ENCODE results near the gene CD5L.

The CD5L gene

DNA sequence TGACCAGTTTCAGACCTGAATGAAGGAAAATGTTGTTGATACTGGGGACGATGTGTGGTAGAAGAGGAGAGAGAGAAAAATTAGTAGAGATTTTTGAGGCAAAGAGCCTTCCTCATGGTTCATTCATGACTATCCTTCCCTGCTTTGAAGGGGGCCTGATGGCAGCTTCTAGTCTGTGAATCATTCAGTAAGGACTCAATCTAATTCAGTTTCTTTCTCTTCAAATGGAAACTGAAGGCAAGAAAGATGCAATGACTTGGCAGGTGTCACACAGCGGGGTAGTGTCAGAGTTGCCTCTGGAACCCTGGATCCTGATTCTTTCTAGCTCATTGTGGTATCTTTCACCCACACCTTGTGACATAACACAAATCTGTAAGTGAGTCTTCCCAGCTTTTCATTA, 14.9 kb upstream of the CD5L start:
- TF ChIP-seq, protein P1, sequence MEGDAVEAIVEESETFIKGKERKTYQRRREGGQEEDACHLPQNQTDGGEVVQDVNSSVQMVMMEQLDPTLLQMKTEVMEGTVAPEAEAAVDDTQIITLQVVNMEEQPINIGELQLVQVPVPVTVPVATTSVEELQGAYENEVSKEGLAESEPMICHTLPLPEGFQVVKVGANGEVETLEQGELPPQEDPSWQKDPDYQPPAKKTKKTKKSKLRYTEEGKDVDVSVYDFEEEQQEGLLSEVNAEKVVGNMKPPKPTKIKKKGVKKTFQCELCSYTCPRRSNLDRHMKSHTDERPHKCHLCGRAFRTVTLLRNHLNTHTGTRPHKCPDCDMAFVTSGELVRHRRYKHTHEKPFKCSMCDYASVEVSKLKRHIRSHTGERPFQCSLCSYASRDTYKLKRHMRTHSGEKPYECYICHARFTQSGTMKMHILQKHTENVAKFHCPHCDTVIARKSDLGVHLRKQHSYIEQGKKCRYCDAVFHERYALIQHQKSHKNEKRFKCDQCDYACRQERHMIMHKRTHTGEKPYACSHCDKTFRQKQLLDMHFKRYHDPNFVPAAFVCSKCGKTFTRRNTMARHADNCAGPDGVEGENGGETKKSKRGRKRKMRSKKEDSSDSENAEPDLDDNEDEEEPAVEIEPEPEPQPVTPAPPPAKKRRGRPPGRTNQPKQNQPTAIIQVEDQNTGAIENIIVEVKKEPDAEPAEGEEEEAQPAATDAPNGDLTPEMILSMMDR (IDR thresholded peaks at IDR 0.05; ENCODE audit: low read depth, low read length) = no peak

GRCh38 chr1:157852476-157852875, 10.9 kb upstream of the CD5L start:
- no peak overlapping the region for H3K4me3 ChIP-seq (ENCODE audit: low read depth, low read length)
- TF ChIP-seq, protein P1 (IDR thresholded peaks at IDR 0.05; ENCODE audit: low read depth, low read length) = no peak

More for the DNA sequence above, 14.9 kb upstream of the CD5L start:
- no peak overlapping the region for H3K4me3 ChIP-seq (ENCODE audit: low read depth, low read length)

- H3K4me3 ChIP-seq (ENCODE audit: low read depth, low read length) = no peak overlapping the region
- TF ChIP-seq, protein P1 (IDR thresholded peaks at IDR 0.05; ENCODE audit: low read depth, low read length) = no peak
Measured at GRCh38 chr1:157849229-157849875, 7.7 kb upstream of the CD5L start.

DNA sequence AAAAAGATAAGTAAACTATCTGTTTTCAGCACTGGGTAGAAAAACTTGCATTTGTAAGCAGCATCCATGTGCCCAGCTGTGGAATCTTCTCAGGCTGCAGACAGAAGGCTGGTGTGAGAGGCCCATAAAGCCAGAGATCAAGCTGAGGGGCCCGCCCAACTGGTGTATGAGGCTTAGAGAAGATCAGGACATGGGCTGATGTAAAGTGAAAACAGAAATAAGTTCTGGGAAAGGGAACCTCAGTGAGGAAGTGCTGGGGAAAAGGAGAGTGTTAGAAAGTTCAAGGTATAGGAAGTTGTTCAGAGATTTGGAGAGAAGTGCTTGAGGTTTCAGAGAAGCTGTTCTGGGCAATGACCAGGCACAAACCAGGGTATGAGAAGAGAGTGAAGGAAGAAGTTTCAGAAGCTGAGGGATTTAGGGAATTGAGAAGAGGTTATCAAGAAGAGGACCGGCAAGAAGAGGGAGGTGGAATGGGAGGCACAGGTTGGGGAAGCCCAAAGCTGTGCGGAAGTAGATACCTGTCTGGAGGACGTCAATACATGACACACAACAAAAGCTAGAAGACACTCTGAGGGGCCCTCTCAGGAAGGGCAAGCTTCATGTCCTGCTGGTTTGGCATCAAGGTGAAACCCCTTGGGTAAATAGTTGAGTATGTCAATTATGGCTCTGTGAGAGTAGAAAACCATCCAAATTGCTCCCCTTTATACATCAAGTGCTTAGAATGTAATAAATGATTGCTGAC, 2.7 kb upstream of the CD5L start:
- H3K4me3 ChIP-seq (ENCODE audit: low read depth, low read length) = no peak overlapping the region
- TF ChIP-seq, protein P1 (IDR thresholded peaks at IDR 0.05; ENCODE audit: low read depth, low read length) = no peak

GRCh38 chr1:157842939-157843338, 1.3 kb upstream of the CD5L start:
- no peak overlapping the region for H3K4me3 ChIP-seq (ENCODE audit: low read depth, low read length)
- TF ChIP-seq, protein P1 (IDR thresholded peaks at IDR 0.05; ENCODE audit: low read depth, low read length) = no peak

GRCh38 chr1:157838966-157839365, 2.6 kb downstream of the CD5L start:
- H3K4me3 ChIP-seq (ENCODE audit: low read depth, low read length) = no peak overlapping the region
- TF ChIP-seq, protein P1 (IDR thresholded peaks at IDR 0.05; ENCODE audit: low read depth, low read length) = no peak

GRCh38 chr1:157834430-157834829, 7.2 kb downstream of the CD5L start:
- TF ChIP-seq, protein P1 (IDR thresholded peaks at IDR 0.05; ENCODE audit: low read depth, low read length) = no peak
- H3K4me3 ChIP-seq (ENCODE audit: low read depth, low read length) = no peak overlapping the region
